GM12878 (cell line): ENCODE measurements around the gene TOP1. TPM values are rescaled to one million over a fixed set of nuclear protein-coding genes. Genes with fewer than 3 reads are reported as not detected.

Source experiments
- BRCA1 ChIP-seq: IDR thresholded peaks from 2 replicates; pipeline ENCODE4 v1.6.1; 2011; ENCODE audit warnings: low read depth, low read length, improper control_type of control experiment
- RFX5 ChIP-seq: IDR thresholded peaks from 2 replicates; pipeline ENCODE4 v1.6.1; 2011; ENCODE audit warnings: low read depth, low read length, improper control_type of control experiment
- TCF3 ChIP-seq: IDR thresholded peaks from 2 replicates; pipeline ENCODE4 v1.6.1; 2012; ENCODE audit warnings: low read depth, mild to moderate bottlenecking, low read length, borderline replicate concordance; ENCODE audit not compliant: insufficient read depth
- USF2 ChIP-seq: IDR thresholded peaks from 2 replicates; pipeline ENCODE4 v1.6.1; 2011; ENCODE audit warnings: low read depth, low read length, improper control_type of control experiment, borderline replicate concordance
- ZBTB40 ChIP-seq: fragments of 450-650 bp; IDR thresholded peaks from 2 replicates; pipeline ENCODE4 v1.6.1; 2016; ENCODE audit warnings: mild to moderate bottlenecking, moderate library complexity, borderline replicate concordance
- polyA plus RNA-seq, 11 experiments: library from polyadenylated mRNA; depleted of rRNA in 4 of 11; unstranded in 6 of 11; stranded (reverse) in 5 of 11; fragments of >200 nt; fragmentation: Nextera tagmentation in 4 of 11; fragmentation: Illumina TruSeq in 1 of 11; extraction: Ambion mirVana in 4 of 11; extraction: Trizol in 1 of 11; gene quantifications; 1 replicate in 1 of 11; 2 replicates in 10 of 11; pipeline versions ENCODE4 v1.2.1 to v1.2.3, GENCODE V29; 2011 to 2016; ENCODE audit warnings: inconsistent platforms in 2 of 11, missing spikeins in 2 of 11, low read depth in 1 of 11
- total RNA-seq, 4 experiments: library from RNA; depleted of rRNA in 3 of 4; stranded (reverse); fragments of >200 nt in 3 of 4; fragmentation: Illumina TruSeq in 1 of 4; extraction: Trizol in 1 of 4; gene quantifications; 2 replicates each; pipeline versions ENCODE4 v1.2.1 to v1.2.3, GENCODE V29; 2013 to 2021
- TF ChIP-seq, protein P1 (sequence below): fragments of 450-650 bp; formaldehyde crosslinking; IDR thresholded peaks from 2 replicates; pipeline ENCODE4 v1.5.0; 2022; ENCODE audit warnings: mild to moderate bottlenecking, missing genetic modification characterization

Gene TOP1
- total and polyA plus RNA-seq, 10 of the 15 experiments (the other 5 are each of a cell fraction or from before 2014, with no cell fraction given): 21.5 to 128 (median 47.3) TPM

- TF ChIP-seq ZBTB40: no peak
- TF ChIP-seq, protein P1, sequence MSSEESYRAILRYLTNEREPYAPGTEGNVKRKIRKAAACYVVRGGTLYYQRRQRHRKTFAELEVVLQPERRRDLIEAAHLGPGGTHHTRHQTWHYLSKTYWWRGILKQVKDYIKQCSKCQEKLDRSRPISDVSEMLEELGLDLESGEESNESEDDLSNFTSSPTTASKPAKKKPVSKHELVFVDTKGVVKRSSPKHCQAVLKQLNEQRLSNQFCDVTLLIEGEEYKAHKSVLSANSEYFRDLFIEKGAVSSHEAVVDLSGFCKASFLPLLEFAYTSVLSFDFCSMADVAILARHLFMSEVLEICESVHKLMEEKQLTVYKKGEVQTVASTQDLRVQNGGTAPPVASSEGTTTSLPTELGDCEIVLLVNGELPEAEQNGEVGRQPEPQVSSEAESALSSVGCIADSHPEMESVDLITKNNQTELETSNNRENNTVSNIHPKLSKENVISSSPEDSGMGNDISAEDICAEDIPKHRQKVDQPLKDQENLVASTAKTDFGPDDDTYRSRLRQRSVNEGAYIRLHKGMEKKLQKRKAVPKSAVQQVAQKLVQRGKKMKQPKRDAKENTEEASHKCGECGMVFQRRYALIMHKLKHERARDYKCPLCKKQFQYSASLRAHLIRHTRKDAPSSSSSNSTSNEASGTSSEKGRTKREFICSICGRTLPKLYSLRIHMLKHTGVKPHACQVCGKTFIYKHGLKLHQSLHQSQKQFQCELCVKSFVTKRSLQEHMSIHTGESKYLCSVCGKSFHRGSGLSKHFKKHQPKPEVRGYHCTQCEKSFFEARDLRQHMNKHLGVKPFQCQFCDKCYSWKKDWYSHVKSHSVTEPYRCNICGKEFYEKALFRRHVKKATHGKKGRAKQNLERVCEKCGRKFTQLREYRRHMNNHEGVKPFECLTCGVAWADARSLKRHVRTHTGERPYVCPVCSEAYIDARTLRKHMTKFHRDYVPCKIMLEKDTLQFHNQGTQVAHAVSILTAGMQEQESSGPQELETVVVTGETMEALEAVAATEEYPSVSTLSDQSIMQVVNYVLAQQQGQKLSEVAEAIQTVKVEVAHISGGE: no peak
- no peak for TF ChIP-seq USF2
- TF ChIP-seq RFX5: no peak
- TF ChIP-seq BRCA1: no peak
- no peak for TF ChIP-seq TCF3
These were observed 18.1 kb downstream of the TOP1 start (continued) for GRCh38 chr20:41046716-41047115.
